HG03575 (cell line): ENCODE measurements around the gene TRMT11.
"Not testable (repeated sequence)": the region's sequence is repeated elsewhere in the genome, so short reads cannot be mapped to it uniquely, and the experiment has no call there.

ENCODE experiments used
- ATAC-seq: cut with Tn5 transposase; IDR thresholded peaks from one replicate; pipeline ENCODE4 v1.9.1; 2021; ENCODE audit not compliant: unreplicated experiment, insufficient number of reproducible peaks, low FRiP score; ENCODE audit errors: extremely low read depth

TRMT11 gene

GRCh38 chr6:125986301-125987025 is at the start of gene TRMT11:
TSS of gene TRMT11 (plus strand) at chr6:125986540. CDS start at chr6:125986551, 11 bp downstream.
- ATAC-seq: peak; percentile 86

- ATAC-seq: no peak
Observed at GRCh38 chr6:125939026-125939425, 47.3 kb upstream of the TRMT11 start.

- ATAC-seq: no peak
Observed at GRCh38 chr6:125939791-125940190, 46.5 kb upstream of the TRMT11 start.

GRCh38 chr6:125940247-125941041 is 45.9 kb upstream of the TRMT11 start:
- no peak for ATAC-seq

DNA sequence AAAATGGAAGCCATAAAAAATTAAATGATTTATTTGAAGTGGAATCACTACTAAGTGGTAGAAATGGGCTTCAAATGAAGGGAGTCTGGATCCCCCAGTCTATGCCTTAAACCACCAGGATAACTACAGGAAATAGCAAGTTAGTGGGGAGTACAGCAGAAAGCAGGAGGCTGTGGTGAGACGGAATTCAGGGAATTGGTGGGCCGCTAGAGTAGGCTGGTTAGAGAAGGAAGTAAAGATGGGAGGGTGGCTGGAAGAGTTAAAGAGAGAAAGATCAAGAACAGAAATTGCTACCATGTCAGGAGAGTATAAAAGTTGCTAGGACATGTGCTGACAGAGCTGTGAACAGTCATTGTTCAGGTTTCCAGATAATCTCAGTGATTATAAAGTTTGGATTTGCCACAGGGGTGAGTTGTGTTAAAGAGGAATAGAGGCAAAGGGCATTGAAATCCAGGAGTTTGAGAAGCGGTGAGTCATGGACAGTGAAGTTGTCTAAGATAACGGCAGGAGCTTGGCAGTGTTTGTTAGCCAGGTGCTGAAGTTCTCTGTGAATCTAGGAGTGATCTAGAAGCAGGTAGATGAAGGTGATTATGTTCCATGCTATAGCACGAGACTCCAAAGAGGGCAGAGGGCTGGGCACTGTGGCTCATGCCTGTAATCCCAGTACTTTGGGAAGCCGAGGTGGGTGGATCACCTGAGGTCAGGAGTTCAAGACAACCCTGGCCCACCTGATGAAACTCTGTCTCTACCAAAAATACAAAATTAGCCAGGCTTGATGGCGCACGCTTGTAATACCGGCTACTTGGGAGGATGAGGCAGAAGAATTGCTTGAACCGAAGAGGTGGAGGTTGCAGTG is 43.4 kb upstream of the TRMT11 start:
- no peak for ATAC-seq

DNA sequence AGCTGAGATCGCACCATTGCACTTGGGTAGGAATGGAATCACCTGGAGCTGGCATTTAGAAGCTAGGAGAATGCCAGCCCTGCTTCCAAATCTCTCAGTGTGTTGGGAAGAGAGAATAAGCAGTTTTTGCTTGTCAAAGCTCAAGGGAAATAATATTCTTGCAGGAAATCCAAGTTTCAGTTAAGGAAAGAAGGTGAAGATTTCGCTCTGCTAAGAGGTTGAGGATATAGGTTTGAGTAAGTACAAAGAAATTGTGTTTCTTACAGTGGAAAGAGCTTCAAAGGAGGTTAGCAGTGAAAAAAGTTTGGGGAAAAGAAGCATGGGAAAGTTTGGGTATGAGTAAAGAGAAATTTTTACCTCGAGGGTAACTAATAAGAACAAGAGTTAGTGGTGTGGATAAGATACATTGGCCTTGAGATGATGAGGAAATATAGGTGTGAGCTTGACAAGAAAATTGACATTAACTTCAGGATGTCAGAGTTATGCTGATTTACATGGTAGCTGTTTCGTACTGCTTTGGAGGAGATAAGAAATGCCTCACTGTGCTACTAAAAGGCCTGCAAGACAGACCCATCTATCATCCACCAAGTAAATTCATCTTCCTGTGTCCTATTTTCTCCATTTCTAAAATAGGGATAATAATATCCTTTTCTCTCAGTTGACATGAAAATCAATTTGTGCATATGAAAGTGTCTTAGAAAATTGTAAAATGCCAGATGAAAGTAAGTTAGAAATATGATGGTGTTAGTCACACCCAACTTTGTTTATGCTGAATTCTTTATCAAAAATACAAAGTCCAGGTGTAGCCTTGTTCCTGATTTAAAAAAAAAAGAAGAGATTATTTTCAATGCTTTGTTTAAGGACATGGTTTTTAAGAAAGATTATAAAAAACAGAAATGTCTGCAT is 42.6 kb upstream of the TRMT11 start:
- no peak for ATAC-seq

GRCh38 chr6:125944434-125944816 is 41.9 kb upstream of the TRMT11 start:
- ATAC-seq: no peak

- no peak for ATAC-seq
Observed at GRCh38 chr6:125944896-125945295, 41.4 kb upstream of the TRMT11 start.

DNA sequence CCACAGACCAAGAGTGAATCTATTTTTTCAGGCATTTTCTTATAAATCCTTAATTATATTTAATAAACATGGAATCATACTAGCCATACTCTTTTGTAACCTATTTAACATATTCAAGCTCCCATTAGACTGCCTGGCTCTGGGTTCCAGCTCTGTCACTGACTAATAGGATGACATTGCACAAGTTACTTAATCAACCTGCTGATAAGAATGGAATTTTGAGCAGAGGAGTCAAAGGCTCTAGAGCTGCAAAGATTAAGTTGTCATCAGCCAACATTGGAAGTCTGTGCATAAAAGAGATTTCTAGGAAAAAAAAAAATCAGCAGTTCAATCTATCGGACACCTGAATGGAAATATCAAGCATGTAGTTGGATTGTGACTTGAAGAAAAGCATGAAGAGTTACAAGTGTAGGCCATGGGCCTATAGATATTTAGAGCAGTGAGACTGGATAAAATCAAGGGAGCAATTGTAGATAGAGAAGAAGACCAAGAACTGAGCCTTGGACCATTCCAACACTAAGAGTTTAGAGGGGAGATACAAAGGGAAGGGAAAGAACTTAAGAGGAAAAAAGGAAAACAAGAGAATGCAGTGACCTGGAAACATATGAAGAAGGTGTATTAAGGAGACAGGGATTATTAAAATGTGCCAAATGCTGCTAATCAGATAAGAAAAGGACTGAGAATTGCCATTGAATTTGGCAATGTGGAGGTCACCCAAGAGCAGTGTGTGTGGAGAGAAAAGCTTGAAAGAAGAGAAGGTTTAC is 40.8 kb upstream of the TRMT11 start:
- ATAC-seq: no peak

DNA sequence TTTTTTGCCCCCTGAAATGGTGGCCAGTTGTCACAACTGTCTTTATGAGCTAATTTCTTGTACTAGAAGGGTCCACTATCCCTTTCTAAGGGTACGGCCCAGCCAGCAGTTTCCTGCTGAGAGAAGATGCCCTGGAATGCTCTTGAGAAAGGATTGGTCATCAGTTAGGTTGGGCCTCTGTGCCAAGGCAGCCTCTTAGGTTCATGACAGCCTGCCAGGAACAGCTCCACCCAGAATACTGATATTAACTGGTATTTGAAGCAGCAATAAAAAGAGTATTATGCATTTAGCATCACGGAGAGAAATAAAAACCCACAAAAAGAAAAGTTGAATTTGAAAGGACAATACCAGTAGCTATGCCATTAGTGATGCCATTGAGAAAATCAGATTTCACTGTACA is 38.7 kb upstream of the TRMT11 start:
- no peak for ATAC-seq

DNA sequence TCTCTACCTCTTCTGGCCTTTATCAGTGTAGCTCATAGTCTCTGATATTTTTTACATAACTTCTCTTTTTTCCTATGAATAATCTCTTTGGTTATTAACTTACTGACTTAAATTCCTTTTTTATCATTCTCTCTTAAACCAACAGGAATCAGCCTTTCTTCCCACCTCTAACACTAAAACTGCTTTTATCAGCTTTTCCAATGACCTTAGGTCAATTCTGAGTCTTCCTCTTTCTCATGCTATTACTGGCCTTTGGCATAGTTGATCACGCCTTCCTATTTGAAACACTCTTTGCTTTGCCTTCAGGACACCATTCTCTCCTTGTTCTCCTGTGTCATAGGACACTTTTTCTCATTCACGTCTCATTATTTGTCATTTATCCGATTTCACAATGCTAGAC is 37.9 kb upstream of the TRMT11 start:
- no peak for ATAC-seq

- ATAC-seq: no peak
Observed at GRCh38 chr6:125949069-125949468, 37.3 kb upstream of the TRMT11 start.

DNA sequence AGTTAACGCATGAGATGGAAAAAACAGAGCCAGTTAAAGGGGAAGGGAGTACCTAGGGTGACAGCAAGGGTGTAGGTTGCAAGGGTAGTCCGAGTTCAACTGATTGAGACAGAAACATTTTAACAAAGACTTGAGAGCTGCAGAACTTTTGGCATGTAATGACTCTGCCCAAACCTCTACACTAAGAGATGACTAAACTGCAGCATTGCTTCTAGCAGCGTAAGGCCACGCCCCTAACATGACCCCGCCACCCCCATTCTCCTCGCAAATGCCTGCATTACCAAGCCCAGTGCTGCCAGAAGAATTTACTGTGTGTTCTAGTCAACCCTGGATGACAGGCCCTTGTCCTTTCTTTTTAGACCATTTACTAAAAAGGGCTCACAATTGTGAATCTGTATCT is 36.0 kb upstream of the TRMT11 start:
- ATAC-seq: no peak

DNA sequence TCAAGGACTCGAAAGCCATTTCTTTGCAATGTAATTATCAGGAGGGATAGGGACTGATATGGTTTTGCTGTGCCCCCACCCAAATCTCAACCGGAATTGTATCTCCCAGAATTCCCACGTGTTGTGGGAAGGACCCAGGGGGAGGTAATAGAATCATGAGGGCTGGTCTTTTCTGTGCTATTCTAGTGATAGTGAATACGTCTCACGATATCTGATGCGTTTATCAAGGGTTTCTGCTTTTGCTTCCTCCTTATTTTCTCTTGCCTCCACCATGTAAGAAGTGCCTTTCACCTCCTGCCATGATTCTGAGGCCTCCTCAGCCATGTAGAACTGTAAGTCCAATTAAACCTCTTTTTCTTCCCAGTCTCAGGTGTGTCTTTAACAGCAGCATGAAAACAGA is 35.6 kb upstream of the TRMT11 start:
- ATAC-seq: not testable (repeated sequence)

- ATAC-seq: no peak
Observed at GRCh38 chr6:125951323-125951722, 35.0 kb upstream of the TRMT11 start.

DNA sequence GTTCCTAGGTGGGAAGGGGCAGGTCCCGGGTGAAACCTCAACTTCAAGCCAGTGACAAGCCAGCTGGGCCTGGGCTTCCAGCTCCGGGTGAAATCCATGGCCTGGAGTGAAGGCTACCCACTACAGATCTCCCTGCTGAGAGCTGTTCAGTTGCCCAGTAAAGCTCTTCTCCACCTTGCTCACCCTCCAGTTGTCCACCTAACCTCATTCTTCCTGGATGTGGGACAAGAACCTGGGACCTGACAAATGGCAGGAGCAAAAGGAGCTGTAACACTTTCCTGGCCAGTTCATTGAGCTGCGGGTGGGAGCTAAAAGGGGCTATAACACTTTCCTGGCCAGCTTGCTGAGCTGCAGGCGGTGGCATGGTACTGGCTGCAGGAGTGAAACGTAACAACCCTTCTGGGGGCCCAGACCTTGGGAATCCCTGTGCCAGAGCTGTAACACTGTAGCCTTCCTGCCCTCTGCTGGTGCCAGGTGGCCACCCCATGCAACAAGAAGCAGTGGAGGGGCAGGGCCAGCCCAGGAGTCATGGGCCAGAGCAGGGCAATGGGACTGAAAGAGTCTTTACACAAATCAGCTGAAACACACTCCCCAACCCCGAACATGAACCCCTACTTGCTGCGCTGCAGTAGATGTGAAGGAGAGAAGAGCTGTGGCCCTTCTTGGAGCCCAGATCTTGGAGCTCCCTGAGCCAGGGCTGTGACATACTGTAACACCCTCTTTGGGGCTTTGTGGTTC is 33.4 kb upstream of the TRMT11 start:
- ATAC-seq: no peak

DNA sequence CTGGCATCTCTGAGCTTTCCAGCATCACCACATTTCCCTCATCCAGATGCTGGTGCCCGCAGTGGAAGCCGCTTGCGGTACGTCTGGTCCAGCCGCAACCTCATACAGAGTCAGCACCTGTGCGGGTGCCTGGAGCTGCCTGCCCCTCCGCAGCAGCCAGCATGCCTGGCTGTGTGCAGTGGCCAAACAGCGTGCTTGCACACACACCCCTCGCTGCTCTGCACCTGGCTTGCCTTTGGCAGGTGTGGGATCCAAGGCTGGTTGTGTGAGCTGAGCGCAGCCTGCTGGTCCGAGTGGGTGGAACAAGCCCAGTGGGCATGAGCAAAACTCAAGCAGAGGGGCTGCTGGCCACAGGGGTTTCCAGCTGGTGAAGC is 32.9 kb upstream of the TRMT11 start:
- ATAC-seq: no peak
